ENCODE results near the gene MB.

DNA sequence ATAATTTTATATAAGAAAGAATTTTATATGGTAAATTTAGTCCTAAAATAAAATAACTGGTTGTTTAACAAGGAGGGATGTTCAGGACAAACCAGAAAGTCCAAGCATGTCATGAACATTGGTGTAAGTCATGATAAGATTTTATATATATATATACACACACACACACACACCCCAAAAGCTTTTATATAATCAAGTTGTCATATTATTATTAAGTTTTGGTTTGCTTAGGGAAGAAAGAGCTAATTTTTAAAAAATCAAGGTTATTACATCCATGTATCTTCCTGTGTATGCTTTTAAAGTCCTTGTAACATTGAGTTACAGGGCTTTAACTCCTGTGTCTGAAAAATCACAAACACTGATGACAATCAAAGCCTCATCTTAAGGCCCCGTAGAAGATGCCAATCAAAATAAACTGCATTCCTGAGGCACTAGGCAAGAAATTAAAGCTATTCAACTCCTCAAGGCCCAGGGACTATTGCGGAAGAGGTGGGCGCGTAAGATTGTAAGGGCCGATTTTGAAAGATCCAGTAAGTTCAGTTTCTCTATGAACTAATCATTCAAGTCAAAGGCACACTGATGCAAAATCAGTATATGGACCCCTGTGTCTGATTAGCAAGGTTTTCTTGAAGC, 47.9 kb upstream of the MB start:
- TF ChIP-seq ZNF274 (IDR thresholded peaks at IDR 0.05; ENCODE audit: low read depth, low read length): no peak
- no peak for TF ChIP-seq SUZ12 (IDR thresholded peaks at IDR 0.05; ENCODE audit: extremely low read depth, insufficient read depth, insufficient read length)
- no peak for TF ChIP-seq YY1 (IDR thresholded peaks at IDR 0.05; ENCODE audit: insufficient read depth, insufficient read length)
